Hepatocyte (in vitro differentiated cells): ENCODE measurements around the gene TCN2. TPM values are rescaled to one million over a fixed set of nuclear protein-coding genes. Genes with fewer than 3 reads are reported as not detected.
A peak's percentile ranks its signal among the peaks of the same experiment; 100 is the strongest.

Experiments used
- DNase-seq: peaks from one replicate; pipeline ENCODE4 v3.0.0-alpha.2; 2016; ENCODE audit warnings: low spot score
- H2AFZ ChIP-seq: fragments of 200-600 bp; sonication (generic); 2 replicates; pipeline ENCODE4 v1.6.0; 2016; ENCODE audit warnings: antibody characterized with exemption, mild to moderate bottlenecking
- H3K27ac ChIP-seq: fragments of 200-600 bp; sonication (generic); 2 replicates; pipeline ENCODE4 v1.5.1; 2016; ENCODE audit warnings: mild to moderate bottlenecking
- H3K27me3 ChIP-seq: fragments of 200-600 bp; sonication (generic); 2 replicates; pipeline ENCODE4 v1.6.1; 2016
- H3K36me3 ChIP-seq: fragments of 200-600 bp; sonication (generic); replicated peaks from 2 replicates; pipeline ENCODE4 v1.5.1; 2016; ENCODE audit warnings: low read depth; ENCODE audit not compliant: insufficient read depth
- H3K4me1 ChIP-seq: fragments of 200-600 bp; sonication (generic); 2 replicates; pipeline ENCODE4 v1.5.1; 2016; ENCODE audit warnings: mild to moderate bottlenecking, moderate library complexity; ENCODE audit not compliant: insufficient read depth
- H3K4me2 ChIP-seq: fragments of 200-600 bp; sonication (generic); 2 replicates; pipeline ENCODE4 v1.6.0; 2016
- H3K4me3 ChIP-seq: fragments of 200-600 bp; sonication (generic); 2 replicates; pipeline ENCODE4 v1.5.1; 2016; ENCODE audit warnings: mild to moderate bottlenecking
- H3K79me2 ChIP-seq: fragments of 200-600 bp; sonication (generic); 2 replicates; pipeline ENCODE4 v1.6.0; 2017; ENCODE audit warnings: mild to moderate bottlenecking
- H3K9me2 ChIP-seq: fragments of 200-600 bp; sonication (generic); replicated peaks from 2 replicates; pipeline ENCODE4 v1.6.0; 2017; ENCODE audit warnings: mild to moderate bottlenecking; ENCODE audit not compliant: insufficient read depth
- H3K9me3 ChIP-seq: fragments of 200-600 bp; sonication (generic); 2 replicates; pipeline ENCODE4 v1.5.1; 2016; ENCODE audit warnings: low read depth, mild to moderate bottlenecking
- H4K20me1 ChIP-seq: fragments of 200-600 bp; sonication (generic); 2 replicates; pipeline ENCODE4 v1.6.0; 2016; ENCODE audit warnings: mild to moderate bottlenecking; ENCODE audit not compliant: insufficient read depth, poor library complexity, severe bottlenecking
- CTCF ChIP-seq: fragments of 200-600 bp; sonication (generic); IDR thresholded peaks from 2 replicates; pipeline ENCODE4 v1.5.1; 2016; ENCODE audit warnings: antibody characterized with exemption, mild to moderate bottlenecking; ENCODE audit not compliant: poor library complexity
- EZH2 ChIP-seq: fragments of 200-600 bp; sonication (generic); IDR thresholded peaks from 2 replicates; pipeline ENCODE4 v1.6.1; 2016; ENCODE audit warnings: antibody characterized with exemption, mild to moderate bottlenecking, borderline replicate concordance
- EZH2phosphoT487 ChIP-seq: fragments of 200-600 bp; sonication (generic); IDR thresholded peaks from one replicate; pipeline ENCODE4 v1.6.1; 2018; ENCODE audit warnings: antibody characterized with exemption, mild to moderate bottlenecking, low read depth, moderate library complexity; ENCODE audit not compliant: unreplicated experiment, severe bottlenecking
- whole genome bisulfite sequencing: methylation state at CpG from one replicate; pipeline ENCODE4 v1.1.6; 2016; ENCODE audit warnings: low lambda C conversion rate; ENCODE audit errors: missing lambda C conversion rate; 5-methylcytosine and 5-hydroxymethylcytosine counted together
- polyA plus RNA-seq: library from polyadenylated mRNA; unstranded; fragments of >200 nt; fragmentation: Nextera tagmentation; extraction: Ambion mirVana; gene quantifications from 2 replicates; pipeline ENCODE4 v1.2.1, GENCODE V29; 2016
- total RNA-seq: library from RNA; depleted of rRNA; stranded (reverse); fragments of >200 nt; gene quantifications from 2 replicates; pipeline ENCODE4 v1.2.3, GENCODE V29; 2014

Gene TCN2
- total and polyA plus RNA-seq, 2 experiments from 2014 or later, result 28.8 to 39.3 TPM

GRCh38 chr22:30598986-30599385 is 8.0 kb upstream of the TCN2 start:
- DNase-seq, result no peak
- no peak for TF ChIP-seq CTCF
- TF ChIP-seq EZH2, result no peak
- TF ChIP-seq EZH2phosphoT487, result no peak
- Histone ChIP-seq H3K4me1 (peaks cover 3% of the 10 kb centered on the region), H3K4me3 (no peak overlapping the region), H3K4me2 (no peak overlapping the region), H3K9me2 (no peaks in the 10 kb centered on the region), H3K79me2 (no peaks in the 10 kb centered on the region), H3K36me3 (no peaks in the 10 kb centered on the region), H3K27ac (no peak overlapping the region), H3K27me3 (no peaks in the 10 kb centered on the region), H3K9me3 (no peaks in the 10 kb centered on the region), H4K20me1 (no peaks in the 10 kb centered on the region), H2AFZ (no peak overlapping the region)
- WGBS, result 81% methylated on average over 3 of the region's 3 CpGs

GRCh38 chr22:30600921-30601320 is 6.1 kb upstream of the TCN2 start:
- H3K4me1 ChIP-seq, result peaks cover 5% of the 10 kb centered on the region
- TF ChIP-seq EZH2 (no peak), CTCF (no peak), EZH2phosphoT487 (no peak)
- no peak overlapping the region for H3K4me2 ChIP-seq
- H3K27me3 ChIP-seq, result no peaks in the 10 kb centered on the region
- 69% methylated on average over 3 of the region's 3 CpGs for WGBS
- no peak overlapping the region for H2AFZ ChIP-seq
- no peak for DNase-seq
- no peak overlapping the region for H3K27ac ChIP-seq
- H3K9me2 ChIP-seq, result no peaks in the 10 kb centered on the region
- H4K20me1 ChIP-seq, result no peaks in the 10 kb centered on the region
- H3K9me3 ChIP-seq, result no peaks in the 10 kb centered on the region
- no peaks in the 10 kb centered on the region for H3K36me3 ChIP-seq
- no peaks in the 10 kb centered on the region for H3K79me2 ChIP-seq
- H3K4me3 ChIP-seq, result no peak overlapping the region

GRCh38 chr22:30601464-30601863 is 5.5 kb upstream of the TCN2 start:
- Histone ChIP-seq H3K4me1 (peaks cover 7% of the 10 kb centered on the region), H3K9me3 (no peaks in the 10 kb centered on the region), H2AFZ (no peak overlapping the region), H3K9me2 (no peaks in the 10 kb centered on the region), H3K79me2 (no peaks in the 10 kb centered on the region), H4K20me1 (no peaks in the 10 kb centered on the region), H3K27ac (no peak overlapping the region), H3K4me3 (no peak overlapping the region), H3K27me3 (no peaks in the 10 kb centered on the region), H3K36me3 (no peaks in the 10 kb centered on the region), H3K4me2 (no peak overlapping the region)
- WGBS, result 91% methylated on average over 5 of the region's 5 CpGs
- DNase-seq, result no peak
- TF ChIP-seq EZH2phosphoT487 (no peak), CTCF (no peak), EZH2 (no peak)

- Histone ChIP-seq H3K9me3 (no peaks in the 10 kb centered on the region), H3K4me2 (no peak overlapping the region), H4K20me1 (no peaks in the 10 kb centered on the region), H3K27ac (no peak overlapping the region), H3K4me3 (no peak overlapping the region), H3K4me1 (peaks cover 12% of the 10 kb centered on the region), H3K36me3 (no peaks in the 10 kb centered on the region), H3K27me3 (no peaks in the 10 kb centered on the region), H3K9me2 (no peaks in the 10 kb centered on the region), H3K79me2 (no peaks in the 10 kb centered on the region), H2AFZ (no peak overlapping the region)
- DNase-seq, result peak; percentile 46
- WGBS, result 69% methylated on average over 3 of the region's 3 CpGs
- TF ChIP-seq CTCF, result peak; percentile 41
- no peak for TF ChIP-seq EZH2
- TF ChIP-seq EZH2phosphoT487, result no peak
These were observed 4.9 kb upstream of the TCN2 start for GRCh38 chr22:30602049-30602448.
